Neural cell (in vitro differentiated cells): ENCODE data around the gene ARHGAP6. TPM values are rescaled to one million over a fixed set of nuclear protein-coding genes. Genes with fewer than 3 reads are reported as not detected.
"Not testable (repeated sequence)": the region's sequence is repeated elsewhere in the genome, so short reads cannot be mapped to it uniquely, and the experiment has no call there.

Experiments
- H2AFZ ChIP-seq: fragments of 200-600, 300-800 bp; sonication (generic), shearing (Covaris generic); 2 replicates; pipeline ENCODE4 v1.6.0; 2014; ENCODE audit warnings: low read depth, mild to moderate bottlenecking, antibody characterized with exemption, low read length, moderate library complexity
- H3F3A ChIP-seq: fragments of 200-600 bp; shearing (Covaris generic); 2 replicates; pipeline ENCODE4 v1.6.1; 2016; ENCODE audit warnings: mild to moderate bottlenecking, moderate library complexity, mixed read lengths, antibody characterized with exemption, low read length; ENCODE audit not compliant: insufficient read depth, poor library complexity, severe bottlenecking
- H3K27ac ChIP-seq: fragments of 200-600, 300-800 bp; sonication (generic), shearing (Covaris generic); 2 replicates; pipeline ENCODE4 v1.5.1; 2014; ENCODE audit warnings: mild to moderate bottlenecking, low read length, moderate library complexity
- H3K27me3 ChIP-seq: fragments of 300-800, 200-600 bp; sonication (generic), shearing (Covaris generic); 2 replicates; pipeline ENCODE4 v1.6.0; 2014; ENCODE audit warnings: mild to moderate bottlenecking, low read depth, low read length, moderate library complexity; ENCODE audit not compliant: insufficient read depth
- H3K36me3 ChIP-seq: fragments of 300-800, 200-600 bp; sonication (generic), shearing (Covaris generic); 2 replicates; pipeline ENCODE4 v1.5.1; 2014; ENCODE audit warnings: mild to moderate bottlenecking, antibody characterized with exemption, low read length, moderate library complexity; ENCODE audit not compliant: insufficient read depth
- H3K4me2 ChIP-seq: fragments of 300-800, 200-600 bp; sonication (generic), shearing (Covaris generic); 2 replicates; pipeline ENCODE4 v1.6.0; 2014; ENCODE audit warnings: mild to moderate bottlenecking, low read length
- H3K4me3 ChIP-seq: fragments of 300-800, 200-600 bp; sonication (generic), shearing (Covaris generic); 2 replicates; pipeline ENCODE4 v1.5.1; 2014; ENCODE audit warnings: mild to moderate bottlenecking, low read length, moderate library complexity
- H3K79me2 ChIP-seq: fragments of 200-600 bp; shearing (Covaris generic); replicated peaks from 2 replicates; pipeline ENCODE4 v1.6.0; 2014; ENCODE audit warnings: mild to moderate bottlenecking, low read length, moderate library complexity; ENCODE audit not compliant: insufficient read depth
- H3K9ac ChIP-seq: fragments of 300-800, 200-600 bp; sonication (generic), shearing (Covaris generic); 2 replicates; pipeline ENCODE4 v1.6.1; 2016; ENCODE audit warnings: mild to moderate bottlenecking, low read length, mixed read lengths
- H3K9me2 ChIP-seq: fragments of 200-600 bp; shearing (Covaris generic); 2 replicates; pipeline ENCODE4 v1.6.1; 2016; ENCODE audit warnings: mild to moderate bottlenecking, low read length, mixed read lengths; ENCODE audit not compliant: insufficient read depth
- H3K9me3 ChIP-seq: fragments of 200-600, 300-800 bp; sonication (generic), shearing (Covaris generic); 2 replicates; pipeline ENCODE4 v1.6.1; 2016; ENCODE audit warnings: mild to moderate bottlenecking, mixed run types, low read length, moderate library complexity, mixed read lengths
- H4K20me1 ChIP-seq: fragments of 200-600 bp; shearing (Covaris generic); 2 replicates; pipeline ENCODE4 v1.6.1; 2016; ENCODE audit warnings: mild to moderate bottlenecking, mixed run types; ENCODE audit not compliant: insufficient read depth
- EP300 ChIP-seq: fragments of 450-650 bp; conservative IDR thresholded peaks from 2 replicates; pipeline ENCODE4 v1.6.1; 2014; ENCODE audit warnings: antibody characterized with exemption, mild to moderate bottlenecking, moderate library complexity; ENCODE audit not compliant: poor library complexity, severe bottlenecking
- EZH2 ChIP-seq: fragments of 200-600, 300-800 bp; shearing (Covaris generic), sonication (generic); IDR thresholded peaks from 2 replicates; pipeline ENCODE4 v1.6.1; 2014; ENCODE audit warnings: antibody characterized with exemption, low read length, borderline replicate concordance, mild to moderate bottlenecking; ENCODE audit not compliant: insufficient read depth, poor library complexity, severe bottlenecking
- MXI1 ChIP-seq: fragments of 450-650 bp; conservative IDR thresholded peaks from 2 replicates; pipeline ENCODE4 v1.6.1; 2014; ENCODE audit warnings: antibody characterized with exemption, mild to moderate bottlenecking; ENCODE audit not compliant: poor library complexity, severe bottlenecking
- POLR2AphosphoS5 ChIP-seq: IDR thresholded peaks from 2 replicates; pipeline ENCODE4 v1.6.1; 2012
- RAD21 ChIP-seq: fragments of 450-650 bp; conservative IDR thresholded peaks from 2 replicates; pipeline ENCODE4 v1.6.1; 2014; ENCODE audit warnings: antibody characterized with exemption, mild to moderate bottlenecking, moderate library complexity
- SMC3 ChIP-seq: fragments of 450-650 bp; conservative IDR thresholded peaks from 2 replicates; pipeline ENCODE4 v1.6.1; 2014; ENCODE audit warnings: antibody characterized with exemption, mild to moderate bottlenecking, moderate library complexity; ENCODE audit not compliant: poor library complexity
- TAF1 ChIP-seq: IDR thresholded peaks from 2 replicates; pipeline ENCODE4 v1.6.1; 2012; ENCODE audit warnings: low read depth
- polyA plus RNA-seq: library from polyadenylated mRNA; depleted of rRNA; stranded (reverse); fragments of >200 nt; gene quantifications from 2 replicates; pipeline ENCODE4 v1.2.3, GENCODE V29; 2014
- TF ChIP-seq, protein P1 (sequence below): IDR thresholded peaks from 2 replicates; pipeline ENCODE4 v1.6.1; 2012; ENCODE audit warnings: borderline replicate concordance
- TF ChIP-seq, protein P2 (sequence below): fragments of 450-650 bp; IDR thresholded peaks from 2 replicates; pipeline ENCODE4 v1.5.1; 2014; ENCODE audit warnings: antibody characterized with exemption, mild to moderate bottlenecking, moderate library complexity; ENCODE audit not compliant: poor library complexity, severe bottlenecking

Gene ARHGAP6
- polyA plus RNA-seq, 1 donor from 2014 or later = 0.40 TPM

DNA sequence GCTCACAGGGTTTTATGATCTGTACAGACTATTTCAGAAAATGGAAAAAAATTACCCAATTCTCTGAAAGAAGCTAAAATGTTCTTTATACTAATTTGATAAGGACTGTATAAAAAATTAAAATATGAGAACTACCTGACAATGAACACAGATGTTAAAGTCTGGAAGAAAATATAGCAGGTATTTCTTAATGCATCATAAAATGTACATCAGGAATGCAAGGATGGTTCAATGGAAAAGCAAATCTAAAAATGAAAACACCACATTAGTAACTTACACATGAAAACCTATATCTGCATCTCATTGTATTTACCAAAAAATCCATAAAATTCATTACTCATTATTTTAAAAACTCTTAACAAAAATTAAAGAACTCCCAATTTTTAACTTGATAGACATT lies 39.4 kb downstream of the ARHGAP6 start:
- H3F3A ChIP-seq = no peaks in the 10 kb centered on the region
- H3K27me3 ChIP-seq = no peaks in the 10 kb centered on the region
- TF ChIP-seq TAF1 (no peak), POLR2AphosphoS5 (no peak), EP300 (no peak), EZH2 (no peak), MXI1 (no peak), SMC3 (no peak), RAD21 (no peak)
- TF ChIP-seq, protein P1, sequence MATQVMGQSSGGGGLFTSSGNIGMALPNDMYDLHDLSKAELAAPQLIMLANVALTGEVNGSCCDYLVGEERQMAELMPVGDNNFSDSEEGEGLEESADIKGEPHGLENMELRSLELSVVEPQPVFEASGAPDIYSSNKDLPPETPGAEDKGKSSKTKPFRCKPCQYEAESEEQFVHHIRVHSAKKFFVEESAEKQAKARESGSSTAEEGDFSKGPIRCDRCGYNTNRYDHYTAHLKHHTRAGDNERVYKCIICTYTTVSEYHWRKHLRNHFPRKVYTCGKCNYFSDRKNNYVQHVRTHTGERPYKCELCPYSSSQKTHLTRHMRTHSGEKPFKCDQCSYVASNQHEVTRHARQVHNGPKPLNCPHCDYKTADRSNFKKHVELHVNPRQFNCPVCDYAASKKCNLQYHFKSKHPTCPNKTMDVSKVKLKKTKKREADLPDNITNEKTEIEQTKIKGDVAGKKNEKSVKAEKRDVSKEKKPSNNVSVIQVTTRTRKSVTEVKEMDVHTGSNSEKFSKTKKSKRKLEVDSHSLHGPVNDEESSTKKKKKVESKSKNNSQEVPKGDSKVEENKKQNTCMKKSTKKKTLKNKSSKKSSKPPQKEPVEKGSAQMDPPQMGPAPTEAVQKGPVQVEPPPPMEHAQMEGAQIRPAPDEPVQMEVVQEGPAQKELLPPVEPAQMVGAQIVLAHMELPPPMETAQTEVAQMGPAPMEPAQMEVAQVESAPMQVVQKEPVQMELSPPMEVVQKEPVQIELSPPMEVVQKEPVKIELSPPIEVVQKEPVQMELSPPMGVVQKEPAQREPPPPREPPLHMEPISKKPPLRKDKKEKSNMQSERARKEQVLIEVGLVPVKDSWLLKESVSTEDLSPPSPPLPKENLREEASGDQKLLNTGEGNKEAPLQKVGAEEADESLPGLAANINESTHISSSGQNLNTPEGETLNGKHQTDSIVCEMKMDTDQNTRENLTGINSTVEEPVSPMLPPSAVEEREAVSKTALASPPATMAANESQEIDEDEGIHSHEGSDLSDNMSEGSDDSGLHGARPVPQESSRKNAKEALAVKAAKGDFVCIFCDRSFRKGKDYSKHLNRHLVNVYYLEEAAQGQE = no peak
- TF ChIP-seq, protein P2, sequence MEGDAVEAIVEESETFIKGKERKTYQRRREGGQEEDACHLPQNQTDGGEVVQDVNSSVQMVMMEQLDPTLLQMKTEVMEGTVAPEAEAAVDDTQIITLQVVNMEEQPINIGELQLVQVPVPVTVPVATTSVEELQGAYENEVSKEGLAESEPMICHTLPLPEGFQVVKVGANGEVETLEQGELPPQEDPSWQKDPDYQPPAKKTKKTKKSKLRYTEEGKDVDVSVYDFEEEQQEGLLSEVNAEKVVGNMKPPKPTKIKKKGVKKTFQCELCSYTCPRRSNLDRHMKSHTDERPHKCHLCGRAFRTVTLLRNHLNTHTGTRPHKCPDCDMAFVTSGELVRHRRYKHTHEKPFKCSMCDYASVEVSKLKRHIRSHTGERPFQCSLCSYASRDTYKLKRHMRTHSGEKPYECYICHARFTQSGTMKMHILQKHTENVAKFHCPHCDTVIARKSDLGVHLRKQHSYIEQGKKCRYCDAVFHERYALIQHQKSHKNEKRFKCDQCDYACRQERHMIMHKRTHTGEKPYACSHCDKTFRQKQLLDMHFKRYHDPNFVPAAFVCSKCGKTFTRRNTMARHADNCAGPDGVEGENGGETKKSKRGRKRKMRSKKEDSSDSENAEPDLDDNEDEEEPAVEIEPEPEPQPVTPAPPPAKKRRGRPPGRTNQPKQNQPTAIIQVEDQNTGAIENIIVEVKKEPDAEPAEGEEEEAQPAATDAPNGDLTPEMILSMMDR = no peak
- H2AFZ ChIP-seq = no peak overlapping the region
- no peaks in the 10 kb centered on the region for H4K20me1 ChIP-seq
- H3K4me3 ChIP-seq = no peak overlapping the region
- no peaks in the 10 kb centered on the region for H3K9me2 ChIP-seq
- H3K79me2 ChIP-seq = no peaks in the 10 kb centered on the region
- no peak overlapping the region for H3K9ac ChIP-seq
- H3K4me2 ChIP-seq = no peak overlapping the region
- H3K36me3 ChIP-seq = no peaks in the 10 kb centered on the region
- H3K27ac ChIP-seq = no peak overlapping the region
- H3K9me3 ChIP-seq = no peaks in the 10 kb centered on the region

DNA sequence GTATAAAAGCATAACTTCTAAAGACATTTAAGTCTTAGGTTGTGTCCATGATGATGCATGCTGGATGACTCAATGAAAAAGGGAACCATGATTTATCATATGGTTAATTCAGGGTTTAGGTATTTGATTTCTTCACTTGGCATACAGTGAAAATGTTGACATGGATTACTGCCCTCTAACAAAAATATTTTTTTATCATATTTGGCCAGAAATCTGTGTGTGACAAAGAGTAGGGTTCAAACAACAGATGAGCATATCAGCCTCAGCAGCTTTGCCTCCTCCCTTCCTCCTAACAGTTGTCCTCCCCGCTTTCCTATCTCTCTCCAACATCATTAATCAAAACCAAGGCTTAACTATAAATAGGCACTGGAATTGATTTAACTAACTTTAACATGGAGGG lies 46.3 kb downstream of the ARHGAP6 start:
- no peaks in the 10 kb centered on the region for H4K20me1 ChIP-seq
- TF ChIP-seq RAD21 (no peak), EZH2 (no peak), MXI1 (no peak), EP300 (no peak), TAF1 (no peak), POLR2AphosphoS5 (no peak), SMC3 (no peak)
- TF ChIP-seq, protein P1 = no peak
- TF ChIP-seq, protein P2 = no peak
- no peaks in the 10 kb centered on the region for H3K36me3 ChIP-seq
- no peak overlapping the region for H3K27ac ChIP-seq
- H3K9me2 ChIP-seq = no peaks in the 10 kb centered on the region
- no peak overlapping the region for H3K9ac ChIP-seq
- no peaks in the 10 kb centered on the region for H3K9me3 ChIP-seq
- H2AFZ ChIP-seq = no peak overlapping the region
- no peak overlapping the region for H3K4me2 ChIP-seq
- H3K79me2 ChIP-seq = no peaks in the 10 kb centered on the region
- no peak overlapping the region for H3K4me3 ChIP-seq
- H3F3A ChIP-seq = no peaks in the 10 kb centered on the region
- no peaks in the 10 kb centered on the region for H3K27me3 ChIP-seq

DNA sequence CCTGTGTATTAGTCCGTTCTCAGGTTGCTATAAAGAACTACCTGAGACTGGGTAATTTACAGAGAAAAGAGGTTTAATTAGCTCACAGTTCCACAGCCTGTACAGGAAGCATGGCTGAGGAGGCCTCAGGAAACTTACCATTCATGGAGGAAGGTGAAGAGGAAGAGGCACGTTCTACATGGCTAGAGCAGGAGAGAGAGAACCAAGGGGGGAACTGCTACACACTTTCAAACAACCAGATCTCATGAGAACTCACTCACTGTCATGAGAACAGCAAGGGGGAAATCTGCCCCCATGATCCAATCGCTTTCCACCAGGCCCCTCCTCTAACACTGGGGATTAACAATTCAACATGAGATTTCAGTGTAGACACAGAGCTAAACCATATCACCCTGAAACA lies 51.5 kb downstream of the ARHGAP6 start:
- not testable (repeated sequence) for H3K79me2 ChIP-seq, H3K4me2 ChIP-seq, H3F3A ChIP-seq, H3K9ac ChIP-seq, H3K4me3 ChIP-seq, H3K27ac ChIP-seq, H3K27me3 ChIP-seq, H3K9me3 ChIP-seq, H3K36me3 ChIP-seq, H4K20me1 ChIP-seq, H3K9me2 ChIP-seq, H2AFZ ChIP-seq
